Measurements from ENCODE around the gene GABRD.

GABRD gene

DNA sequence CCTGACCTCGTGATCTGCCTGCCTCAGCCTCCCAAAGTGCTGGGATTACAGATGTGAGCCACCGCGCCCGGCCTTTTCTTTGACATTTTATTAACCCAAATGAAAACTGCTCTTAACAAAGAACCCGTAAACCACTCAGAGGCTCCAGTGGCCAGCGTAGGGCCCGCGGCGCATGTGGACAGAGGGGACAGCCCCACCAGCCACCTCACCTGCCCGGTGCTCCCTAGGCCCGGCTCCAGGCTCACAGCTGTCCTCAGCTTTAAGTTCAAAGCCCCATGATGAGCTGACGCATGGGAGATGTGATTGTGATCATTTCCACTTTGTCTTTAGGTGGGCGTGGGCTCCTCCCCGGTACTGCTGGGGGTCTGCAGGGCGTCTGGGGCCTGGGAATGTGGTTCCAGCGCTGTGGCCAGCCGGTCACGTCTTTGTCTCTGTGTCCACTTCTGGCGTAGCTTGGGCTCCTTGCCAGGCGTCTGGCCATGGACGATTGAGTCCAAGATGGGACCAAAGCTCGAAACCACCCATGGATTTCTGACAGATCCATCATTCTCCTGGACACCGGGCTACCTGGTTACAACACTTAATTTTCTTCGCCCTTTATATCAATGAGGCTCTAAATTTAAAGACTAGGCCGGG lies 37.9 kb downstream of the GABRD start:
- no peak for DNase-seq

DNA sequence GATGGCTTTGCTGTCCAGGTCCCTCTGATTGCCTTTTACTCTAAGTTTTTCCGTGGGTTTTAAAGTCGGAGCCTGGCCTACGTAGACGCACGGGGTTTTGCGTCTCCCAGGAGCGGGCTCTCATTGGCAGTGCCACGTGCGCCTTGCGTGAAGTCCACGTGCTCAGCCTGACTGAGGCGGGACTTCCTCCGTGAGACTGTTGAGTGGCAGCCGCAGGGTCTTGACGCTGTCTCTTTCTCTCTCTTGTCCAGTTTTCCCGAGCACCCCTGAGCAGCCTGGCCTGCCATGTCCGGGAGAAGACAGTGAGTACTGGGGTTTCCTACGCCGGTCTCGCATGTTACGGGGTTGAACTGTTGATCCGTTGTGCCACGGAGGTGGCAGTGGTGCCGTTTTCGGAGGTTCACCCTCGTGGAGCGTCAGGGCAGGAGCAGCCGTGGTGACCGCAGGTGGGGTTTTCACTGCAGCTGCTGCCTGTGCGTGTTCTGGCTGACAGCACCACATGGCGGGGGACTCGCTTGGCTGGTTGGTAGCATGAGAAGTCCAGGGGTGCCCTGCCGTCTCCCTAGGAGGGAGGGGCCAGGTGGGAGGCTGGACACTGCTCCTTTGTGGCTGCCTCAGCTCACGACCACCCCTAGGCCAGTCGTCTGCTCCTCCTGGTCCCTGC lies 40.3 kb downstream of the GABRD start:
- DNase-seq, result no peak

DNA sequence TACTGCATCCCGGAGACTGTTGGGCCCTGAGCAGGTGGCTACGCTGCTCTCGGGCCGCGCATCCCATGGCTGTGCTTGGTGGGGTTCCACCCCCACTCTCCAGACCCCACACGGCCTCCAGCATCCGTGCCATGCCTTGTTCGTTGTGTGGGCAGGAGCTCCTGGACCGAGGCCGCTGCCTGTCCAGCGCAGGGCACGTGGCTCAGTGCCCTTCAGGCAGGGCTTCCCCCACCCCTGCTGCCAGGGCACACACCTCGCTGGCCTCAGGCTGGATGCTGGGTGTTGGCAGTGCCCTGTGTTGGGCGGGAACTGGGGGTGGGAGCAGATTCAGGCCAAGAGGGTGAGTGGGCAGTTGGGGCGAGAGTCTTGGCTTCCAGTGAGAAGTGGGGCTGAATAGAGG lies 40.9 kb downstream of the GABRD start:
- DNase-seq, result no peak

DNA sequence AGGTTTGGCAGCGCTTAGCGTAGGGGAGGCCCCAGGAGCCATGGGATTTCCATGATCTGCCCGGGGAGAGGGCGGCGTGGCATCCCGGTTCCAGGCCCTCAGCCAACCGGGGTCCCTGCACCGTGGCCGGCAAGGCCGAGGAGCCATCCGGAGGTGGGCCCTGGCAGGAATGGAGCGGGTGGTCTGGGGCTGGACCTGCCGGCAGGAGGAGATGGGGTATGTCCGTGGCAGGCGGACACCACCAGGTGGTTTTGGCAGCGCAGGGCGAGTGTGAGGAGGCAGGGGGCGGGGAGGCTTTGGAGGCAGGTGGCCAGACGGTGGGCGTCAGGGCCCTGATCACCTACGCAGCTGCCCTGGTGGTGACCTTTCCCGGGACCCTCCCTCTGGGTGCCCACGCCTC lies 41.4 kb downstream of the GABRD start:
- no peak for DNase-seq

DNA sequence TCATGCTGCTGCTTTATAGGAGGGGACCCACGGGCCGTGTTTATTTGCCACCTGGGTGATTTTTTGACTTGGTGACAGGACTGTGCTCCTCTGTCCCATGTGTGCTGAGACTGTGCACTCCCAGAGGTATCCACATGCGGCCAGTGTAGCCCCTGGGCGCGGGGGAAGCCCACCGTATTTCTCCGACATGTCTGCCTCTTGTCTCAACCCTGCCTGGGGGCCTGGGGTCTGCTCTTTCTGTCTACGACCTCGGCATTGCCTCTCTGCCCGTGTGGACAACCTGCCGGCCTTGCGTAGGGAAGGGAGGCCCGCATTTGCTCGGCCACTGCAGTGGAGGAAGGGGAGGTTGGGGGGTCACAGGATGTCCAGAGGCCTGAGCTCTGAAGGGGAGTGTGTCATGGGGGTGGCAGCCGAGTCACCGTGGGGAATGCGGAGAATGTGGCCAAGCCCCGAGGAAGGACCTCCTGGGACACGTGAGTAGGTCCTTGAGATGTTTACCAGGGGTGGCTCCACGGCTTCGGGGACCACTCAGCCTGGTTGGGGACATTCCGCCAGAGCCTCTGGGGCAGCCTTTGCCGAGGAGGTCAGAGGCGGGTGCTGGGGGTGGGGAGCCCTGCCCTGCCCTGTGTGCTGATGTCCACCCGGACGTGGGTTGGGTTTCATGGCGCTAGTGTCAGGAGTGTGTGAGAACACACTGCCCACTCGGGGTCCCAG lies 42.1 kb downstream of the GABRD start:
- no peak for DNase-seq

DNA sequence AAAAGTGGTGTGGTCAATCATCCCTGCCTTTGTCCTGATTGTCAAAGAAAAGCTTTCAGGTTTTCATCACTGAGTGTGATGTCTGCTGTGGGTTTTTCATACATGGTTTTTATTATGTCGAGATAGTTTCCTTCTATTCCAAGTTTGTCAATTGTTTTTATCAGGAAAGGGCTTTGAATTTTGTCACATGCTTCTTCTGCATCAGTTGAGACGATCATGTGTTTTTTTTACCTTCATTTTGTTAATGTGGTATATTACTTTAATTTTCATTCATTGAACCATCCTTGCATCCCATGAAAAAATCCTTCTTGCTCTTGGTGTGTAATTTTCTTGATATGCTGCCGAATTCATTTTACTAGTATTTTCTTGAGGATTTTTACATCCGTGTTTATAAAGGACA lies 46.6 kb downstream of the GABRD start:
- DNase-seq, result no peak

DNA sequence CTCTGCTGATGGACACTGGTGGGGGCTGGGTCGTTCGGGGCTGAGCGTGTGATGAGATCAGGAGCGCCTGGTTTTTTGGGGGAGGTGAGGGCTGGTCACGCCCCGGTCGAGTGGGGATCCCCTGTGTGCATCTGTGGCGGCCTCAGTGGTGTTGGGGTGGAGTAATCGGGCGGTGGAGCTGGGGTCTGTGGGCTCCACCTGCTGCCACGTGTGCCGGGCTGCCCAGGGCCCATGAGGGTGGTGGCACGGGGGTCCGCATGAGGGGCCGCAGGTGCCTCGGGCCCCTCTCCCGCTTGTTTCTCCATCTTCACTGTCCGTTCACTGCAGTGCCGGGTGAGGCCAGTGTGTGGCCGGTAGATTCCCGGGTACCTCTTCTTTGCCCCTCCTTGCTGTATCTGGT lies 48.2 kb downstream of the GABRD start:
- no peak for DNase-seq

DNA sequence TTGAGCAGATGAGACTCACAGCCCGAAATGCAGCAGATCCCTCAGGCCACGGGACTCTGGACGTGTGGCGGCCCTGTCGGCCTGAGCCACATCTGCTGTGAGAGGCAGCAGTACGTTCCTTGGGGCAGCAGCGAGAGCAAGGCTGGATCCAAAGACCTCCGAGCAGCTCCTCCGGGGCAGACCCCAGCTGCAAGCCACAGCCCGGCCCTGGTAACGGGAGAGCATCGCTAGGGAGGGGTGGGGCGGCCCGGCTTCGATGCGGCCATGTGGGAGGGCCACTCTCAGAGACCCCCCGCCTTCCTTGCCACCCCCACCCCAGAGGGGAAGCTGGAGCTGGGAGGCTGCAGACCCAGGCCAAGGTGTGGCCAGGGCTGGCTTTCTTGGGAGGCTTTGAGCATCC lies 48.8 kb downstream of the GABRD start:
- DNase-seq, result no peak

DNA sequence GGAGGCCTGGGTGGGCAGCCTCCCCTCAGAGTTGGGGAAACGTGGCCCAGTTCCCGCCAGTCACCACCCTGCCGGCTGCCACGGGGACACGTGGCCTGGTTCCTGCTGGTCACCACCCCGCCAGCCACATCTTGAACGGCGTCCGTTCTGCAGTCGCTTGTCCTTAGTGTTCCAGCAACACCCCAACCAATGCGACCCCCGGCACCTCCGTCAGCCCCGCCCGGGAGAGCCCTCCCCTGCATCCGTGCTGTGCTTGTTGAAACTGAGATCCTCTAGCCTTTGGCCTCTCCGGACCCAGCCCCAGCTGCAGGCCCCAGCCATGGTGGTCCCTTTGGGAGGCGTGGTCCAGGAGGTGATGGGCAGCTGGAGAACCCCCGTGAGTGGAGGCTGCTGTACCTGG lies 49.8 kb downstream of the GABRD start:
- no peak for DNase-seq

DNA sequence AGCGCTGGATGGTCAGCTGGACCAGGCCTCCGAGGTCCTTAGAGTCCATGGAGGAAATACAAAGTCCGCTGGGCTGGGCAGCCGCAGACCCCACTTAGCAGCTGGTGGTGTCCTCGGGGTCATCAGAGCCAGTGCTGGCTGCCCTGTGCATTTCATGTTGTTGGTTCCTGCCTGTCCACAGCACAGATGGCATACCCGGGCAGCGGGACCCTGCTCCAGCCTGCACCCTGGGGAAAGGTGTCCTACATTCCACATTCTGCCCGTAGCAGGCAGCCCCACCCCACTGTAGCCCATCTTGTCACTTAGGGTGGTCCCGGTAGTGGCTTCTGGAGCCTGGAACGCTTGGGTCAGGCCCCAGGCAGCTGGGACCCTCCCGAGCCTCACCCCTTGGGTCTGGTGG lies 50.9 kb downstream of the GABRD start:
- DNase-seq, result no peak

DNA sequence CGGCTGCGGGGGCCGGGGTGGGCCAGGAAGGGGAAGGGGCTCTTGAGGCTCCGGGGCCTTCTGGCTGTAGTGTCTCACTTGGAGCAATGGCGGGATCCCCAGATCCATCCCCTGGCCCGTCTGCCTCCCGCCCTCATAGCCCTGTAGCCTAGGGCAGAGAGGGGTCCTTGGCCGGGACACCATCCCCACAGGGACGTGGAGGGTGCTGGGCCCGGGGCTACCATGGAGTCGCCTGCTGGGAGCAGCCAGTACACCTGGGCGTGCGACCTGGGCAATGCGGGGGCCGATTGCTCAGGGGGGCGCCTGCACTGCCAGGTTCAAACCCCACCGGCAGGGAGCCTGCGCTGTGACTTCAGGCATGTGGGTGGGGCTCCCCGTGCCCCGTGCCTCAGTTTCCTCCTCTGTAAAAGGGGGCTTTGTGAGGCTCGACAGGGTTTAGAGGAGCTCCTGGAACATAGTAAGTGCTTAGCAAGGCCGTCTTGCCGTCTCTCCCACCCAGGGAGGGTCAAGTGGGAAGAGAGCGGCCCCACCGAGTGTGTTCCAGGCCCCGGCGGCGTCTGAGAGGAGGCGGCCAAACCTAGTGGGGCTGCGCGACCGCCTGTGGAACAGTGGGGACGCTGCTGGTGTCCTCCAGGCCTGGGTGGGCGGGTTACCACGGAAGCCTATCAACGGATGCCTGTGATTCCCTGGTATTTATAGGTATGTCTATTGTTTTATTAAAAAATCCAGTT lies 51.8 kb downstream of the GABRD start:
- no peak for DNase-seq

DNA sequence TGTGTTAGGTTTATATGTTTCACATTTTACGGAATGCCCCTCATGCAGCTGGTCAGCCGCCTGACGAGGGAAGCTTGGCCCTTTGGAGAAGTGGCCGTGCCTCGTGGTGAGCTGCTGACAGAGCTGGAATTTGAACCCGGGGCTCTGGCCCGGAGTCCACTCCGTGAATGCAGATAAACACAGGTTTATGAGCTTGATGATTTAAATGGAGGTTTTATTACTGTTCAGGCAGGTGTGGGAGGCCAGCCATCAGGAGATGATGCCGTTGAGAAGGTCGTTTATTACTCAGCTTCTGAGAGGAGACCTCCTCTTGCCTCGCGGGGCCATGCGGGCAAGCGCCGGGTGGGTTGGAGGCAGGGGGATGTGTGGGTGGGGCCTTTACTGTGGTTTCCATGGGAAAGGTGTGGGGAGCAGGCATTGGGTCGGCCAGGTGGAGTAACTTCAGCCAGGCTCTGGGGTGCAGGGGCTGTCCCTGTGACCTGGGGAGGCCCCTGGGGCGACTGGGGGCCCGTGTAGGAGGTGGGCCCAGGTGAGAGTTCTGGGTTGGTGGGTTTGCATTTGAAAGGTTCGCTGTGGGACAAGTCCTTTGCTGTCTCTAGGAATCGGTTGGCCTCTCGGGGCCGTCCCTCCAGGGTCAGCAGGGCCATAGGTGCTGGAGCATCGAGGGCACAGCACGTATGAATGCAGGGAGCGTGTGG lies 53.1 kb downstream of the GABRD start:
- no peak for DNase-seq

DNA sequence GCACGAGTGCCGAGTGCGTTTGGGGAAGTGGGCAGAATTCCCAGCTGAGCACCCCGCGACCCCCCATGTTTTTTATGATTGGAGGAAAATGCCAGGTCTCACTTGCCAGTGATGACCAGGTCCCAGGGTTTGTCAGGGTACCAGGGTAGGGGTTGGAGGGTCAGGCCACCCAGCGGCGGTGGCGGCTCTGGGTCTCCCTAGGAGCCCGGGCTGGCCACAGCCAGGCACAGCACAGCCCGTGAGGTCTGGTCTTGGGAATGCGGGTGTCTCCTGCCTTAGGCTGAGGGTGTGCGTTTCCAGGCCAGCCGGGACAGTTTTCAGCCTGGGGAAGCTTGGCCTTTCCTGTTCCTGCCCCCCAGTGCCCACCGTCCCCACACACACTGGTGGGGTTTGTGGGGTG lies 53.7 kb downstream of the GABRD start:
- no peak for DNase-seq

DNA sequence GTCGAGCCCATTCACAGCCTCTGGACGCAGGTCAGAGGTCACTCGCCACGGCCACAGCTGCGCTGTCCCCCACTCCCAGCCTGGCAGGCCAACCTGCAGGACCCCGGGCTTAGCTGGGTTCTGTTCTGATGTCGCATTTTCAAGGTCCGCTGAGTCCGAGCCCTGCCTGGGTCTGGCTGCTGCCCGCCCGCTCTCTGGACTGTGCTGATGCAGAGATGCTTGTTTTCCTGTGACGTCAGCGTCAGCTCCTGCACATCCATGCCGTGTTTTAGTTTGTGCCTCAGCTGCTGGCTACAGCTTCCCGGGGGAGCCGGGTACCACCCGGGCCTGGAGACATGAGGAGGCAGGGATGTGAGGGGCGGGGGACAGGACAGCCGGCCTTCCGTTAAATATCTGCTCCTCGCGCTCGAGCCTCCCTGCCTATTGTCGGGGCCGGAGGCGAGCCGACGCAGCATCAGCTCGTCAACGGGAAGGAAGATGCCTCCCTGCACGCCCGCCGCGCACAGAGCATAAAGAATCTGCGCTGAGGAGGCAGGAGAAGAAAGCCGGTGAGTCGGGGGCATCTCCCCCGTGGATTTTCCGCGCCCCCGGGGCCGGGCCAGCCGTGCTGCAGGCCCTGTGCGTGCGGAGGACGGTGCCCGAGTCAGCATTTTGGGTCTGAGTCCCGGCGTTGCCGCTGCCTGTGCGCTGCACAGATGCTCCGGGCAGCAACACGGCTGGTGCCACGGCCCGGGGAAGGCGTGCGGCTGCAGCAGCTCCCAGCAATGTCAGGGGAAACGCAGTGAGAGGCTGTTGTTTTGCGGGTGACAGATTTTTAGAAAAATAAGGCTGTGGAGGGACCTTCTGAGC lies 54.5 kb downstream of the GABRD start:
- DNase-seq, result no peak

DNA sequence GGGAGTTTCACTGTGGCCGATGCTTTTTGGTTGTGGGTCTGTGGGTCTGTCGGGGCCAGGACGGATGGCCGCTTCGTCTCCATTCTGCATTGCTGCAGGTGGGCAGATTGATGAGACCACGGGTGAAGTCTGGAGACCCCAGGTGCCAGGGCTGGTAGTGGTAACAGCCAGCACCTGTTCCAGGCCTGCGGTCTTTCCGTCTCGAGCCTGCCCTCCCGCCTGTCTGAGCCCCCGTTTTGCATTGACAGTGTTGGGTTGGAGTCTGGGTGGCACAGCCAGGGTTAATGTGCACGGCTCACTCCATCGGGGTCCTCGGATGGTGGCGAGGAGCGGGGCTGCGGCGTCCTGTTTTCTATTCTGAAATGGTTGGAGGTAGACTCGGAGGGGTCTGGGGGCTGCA lies 55.3 kb downstream of the GABRD start:
- no peak for DNase-seq

DNA sequence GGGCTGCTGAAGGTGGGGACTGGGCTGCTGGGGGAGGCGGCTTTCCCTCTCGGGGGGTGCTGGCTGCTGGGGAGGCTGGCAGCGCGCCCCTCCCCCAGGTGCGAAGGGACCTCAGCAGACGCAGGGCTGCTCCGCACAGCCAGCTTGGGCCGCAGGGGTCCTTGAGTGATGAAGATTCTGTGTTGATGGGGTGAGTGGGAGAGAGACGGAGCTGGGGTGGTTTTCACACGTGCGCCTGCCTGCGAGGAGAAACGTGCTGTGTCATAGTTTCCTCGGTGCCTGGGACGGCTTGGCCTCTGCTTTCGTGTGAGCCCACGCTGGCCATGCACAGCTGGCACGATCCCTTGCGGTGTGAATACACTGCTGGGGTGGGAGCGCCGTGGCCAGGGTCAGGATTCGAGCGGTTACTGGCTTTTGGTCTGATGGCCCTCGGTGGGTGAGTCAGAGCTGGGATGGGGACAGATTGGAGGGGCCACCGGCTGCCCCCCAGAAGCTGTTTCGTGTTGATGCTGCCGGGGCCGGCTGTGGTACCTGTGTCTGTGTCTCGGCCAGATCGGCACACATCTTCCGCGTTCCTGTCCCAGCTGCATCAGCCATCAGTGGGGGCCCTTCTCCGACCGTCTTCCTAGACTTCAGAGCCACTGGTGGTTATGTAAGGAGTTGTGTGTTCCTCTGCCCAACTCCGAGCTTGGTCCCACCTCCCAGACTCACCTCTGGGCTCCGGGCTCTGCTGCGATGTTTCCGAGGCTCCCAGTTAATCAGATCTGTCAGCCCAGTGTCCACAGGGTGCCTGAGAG lies 56.0 kb downstream of the GABRD start:
- DNase-seq, result no peak

DNA sequence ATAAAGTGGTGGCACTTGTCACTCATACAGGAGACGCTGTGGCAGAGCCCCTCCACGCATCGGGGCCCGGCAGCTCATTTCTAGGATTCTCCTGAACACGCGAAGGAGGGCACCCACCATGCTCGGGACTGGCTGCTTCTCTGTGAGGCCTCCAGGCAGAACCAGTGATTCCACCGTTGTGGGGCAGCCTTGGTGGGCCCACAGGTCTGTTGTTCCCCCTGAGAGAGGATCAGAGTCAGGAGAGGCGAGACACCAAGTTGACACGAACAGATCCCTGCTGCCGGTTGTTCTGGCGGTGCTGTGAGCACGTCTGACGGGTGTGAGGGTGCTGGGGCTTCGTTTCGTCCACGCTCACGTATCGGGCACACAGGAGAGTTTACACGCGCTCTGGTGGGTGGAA lies 57.7 kb downstream of the GABRD start:
- no peak for DNase-seq

DNA sequence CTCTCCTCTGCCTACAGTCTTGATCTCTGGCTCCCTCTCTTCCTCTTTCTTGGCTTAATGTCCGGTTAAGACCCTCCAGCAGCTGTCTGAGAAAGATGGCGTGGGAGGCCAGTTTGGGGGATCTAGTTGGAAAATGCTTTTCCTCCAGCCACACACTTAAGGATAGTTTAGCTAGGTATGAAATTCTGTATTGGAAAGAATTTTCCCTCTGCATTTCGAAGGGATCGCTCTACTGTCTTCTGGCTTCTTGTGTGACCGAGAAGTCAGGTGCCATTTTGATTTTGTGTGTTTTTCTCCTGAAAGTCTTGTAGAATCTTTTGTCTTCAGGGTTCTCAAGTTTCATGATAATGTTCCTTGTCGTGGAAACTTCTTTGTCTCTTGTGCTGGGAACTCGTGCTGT lies 59.0 kb downstream of the GABRD start:
- no peak for DNase-seq

DNA sequence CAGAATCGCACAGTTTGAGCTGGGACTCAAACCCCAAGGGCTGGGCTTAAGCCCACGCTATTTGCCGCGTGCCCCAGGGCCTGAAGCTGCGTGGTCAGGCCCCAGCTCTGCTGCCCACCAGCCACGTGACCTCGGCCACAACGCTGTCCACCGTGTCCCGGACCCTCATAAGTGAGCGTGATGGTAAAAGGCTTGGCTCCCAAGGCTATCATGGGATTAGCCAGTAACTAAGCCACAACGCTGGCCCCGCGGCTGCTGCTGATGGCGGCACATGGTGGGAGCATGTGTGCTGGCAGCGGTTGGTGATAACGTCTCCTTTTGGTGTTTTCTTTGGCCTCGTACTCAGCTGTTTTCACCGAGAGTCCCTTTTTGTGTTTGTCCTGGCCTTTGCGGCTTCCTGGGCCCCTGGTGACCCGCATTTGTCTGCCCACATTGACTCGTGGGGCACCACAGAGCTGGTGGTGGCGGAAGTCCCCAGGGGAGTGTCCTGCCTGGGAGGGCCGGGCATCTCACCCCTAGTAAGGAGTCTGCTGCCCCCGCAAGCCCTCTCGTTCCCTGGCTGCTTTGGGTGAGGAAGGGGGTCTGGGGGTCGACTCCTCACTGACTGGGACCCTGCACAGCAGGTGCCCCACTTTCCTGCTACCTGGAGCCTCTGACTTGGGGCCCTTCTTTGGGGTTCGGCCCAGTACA lies 60.4 kb downstream of the GABRD start:
- DNase-seq, result no peak

DNA sequence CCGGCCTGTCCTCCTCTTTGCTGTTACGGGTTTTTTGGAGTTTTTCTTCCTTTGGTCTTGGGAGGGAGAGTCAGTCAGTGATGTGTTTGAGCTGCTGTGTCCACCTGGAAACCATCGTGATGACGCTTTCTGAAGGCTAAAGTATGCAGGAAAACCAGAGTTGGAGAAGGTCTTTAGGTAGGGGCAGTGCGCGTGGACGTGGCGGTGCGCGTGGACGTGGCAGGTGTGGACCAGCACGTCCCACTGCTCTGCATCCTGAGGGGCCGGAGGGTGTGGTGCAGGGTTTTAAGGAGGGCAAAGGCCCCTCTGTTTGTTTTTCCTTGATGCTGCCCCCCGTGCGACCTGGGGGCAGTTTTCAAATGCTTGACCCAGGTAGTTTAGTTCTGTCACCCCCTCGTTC lies 61.0 kb downstream of the GABRD start:
- no peak for DNase-seq

Data from activated effector memory CD4-positive, alpha-beta T cell treated with Interleukin-2 at 50 U/mL for 16 hours (primary cell).